CD4-positive, alpha-beta T cell treated with Interferon gamma for 1 hour (primary cell): ENCODE measurements around the gene EIF3I.
"Not testable (repeated sequence)": the region's sequence is repeated elsewhere in the genome, so short reads cannot be mapped to it uniquely, and the experiment has no call there.

Experiments used
- DNase-seq: peaks from one replicate; pipeline ENCODE4 v3.0.0-alpha.2; 2020

The EIF3I gene

DNA sequence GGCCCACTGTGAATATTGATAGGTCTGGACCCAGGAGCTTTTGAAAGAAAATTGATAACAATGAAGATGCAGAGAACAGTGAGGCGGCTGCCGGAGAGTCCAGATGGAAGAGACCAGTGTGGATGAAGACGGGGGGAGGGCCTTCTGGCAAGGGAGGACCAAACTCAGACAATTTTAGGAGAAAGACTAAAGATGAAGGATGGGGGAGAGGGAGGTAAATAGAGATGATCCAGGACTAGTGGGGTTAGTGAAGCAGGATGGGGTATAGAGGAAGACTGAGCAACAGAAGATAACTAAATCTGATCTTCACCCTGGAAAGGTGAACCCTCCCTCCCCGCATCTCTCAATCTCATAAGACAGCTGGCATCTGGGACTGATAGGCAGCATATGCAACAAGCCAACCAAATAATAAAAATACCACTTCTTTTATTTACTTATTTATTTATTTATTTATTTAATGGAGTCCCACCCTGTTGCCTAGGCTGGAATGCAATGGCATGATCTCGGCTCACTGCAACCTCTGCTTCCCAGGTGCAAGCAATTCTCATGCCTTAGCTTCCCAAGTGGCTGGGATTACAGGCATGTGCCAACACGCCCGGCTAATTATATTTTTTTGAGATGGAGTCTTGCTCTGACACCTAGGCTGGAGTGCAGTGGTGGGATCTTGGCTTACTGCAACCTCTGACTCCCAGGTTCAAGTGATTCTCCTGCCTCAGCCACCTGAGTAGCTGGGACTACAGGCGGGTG is 10.5 kb downstream of the EIF3I start:
- no peak for DNase-seq

GRCh38 chr1:32234792-32235191 is 12.6 kb downstream of the EIF3I start:
- no peak for DNase-seq

DNA sequence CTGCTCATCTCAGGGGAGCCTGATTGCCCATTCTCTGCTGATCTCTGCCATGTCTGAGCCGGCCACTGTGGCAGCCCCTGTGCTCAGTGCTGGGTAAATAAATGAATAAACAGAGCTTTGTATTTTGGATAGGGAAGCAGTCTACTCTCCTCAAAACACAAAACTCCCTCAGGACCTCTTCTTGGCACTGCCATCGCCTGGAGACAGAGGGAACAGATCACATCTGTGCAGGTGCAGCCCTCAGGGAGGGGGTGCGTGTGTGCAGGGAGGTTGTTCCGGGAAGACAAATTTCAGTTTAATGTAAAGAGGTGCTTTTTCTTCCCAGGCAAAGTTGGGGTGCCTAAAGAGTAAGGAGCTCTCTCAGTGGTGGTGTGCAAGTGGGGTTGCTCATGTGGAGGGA is 17.1 kb downstream of the EIF3I start:
- DNase-seq, result no peak

DNA sequence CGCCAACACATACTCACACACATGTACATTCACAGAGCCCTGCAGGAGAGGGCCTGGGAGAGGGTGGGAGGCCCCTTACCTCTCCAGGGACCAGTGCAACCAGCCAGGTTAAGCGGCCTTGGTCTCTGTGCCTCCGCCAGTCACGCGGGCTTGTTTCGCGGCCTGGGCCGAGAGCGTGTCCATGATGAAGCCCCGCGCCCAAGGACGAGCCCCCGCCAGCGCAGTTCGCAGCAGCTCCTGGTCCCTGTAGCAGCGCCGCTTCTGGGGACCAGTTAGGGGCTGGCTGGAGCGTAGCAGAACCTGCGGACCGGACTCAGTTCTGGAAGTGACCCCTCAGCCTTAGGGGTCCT is 17.6 kb downstream of the EIF3I start:
- no peak for DNase-seq

- DNase-seq, result peak; percentile 59
Measured at GRCh38 chr1:32240140-32240951, 18.1 kb downstream of the EIF3I start.

DNA sequence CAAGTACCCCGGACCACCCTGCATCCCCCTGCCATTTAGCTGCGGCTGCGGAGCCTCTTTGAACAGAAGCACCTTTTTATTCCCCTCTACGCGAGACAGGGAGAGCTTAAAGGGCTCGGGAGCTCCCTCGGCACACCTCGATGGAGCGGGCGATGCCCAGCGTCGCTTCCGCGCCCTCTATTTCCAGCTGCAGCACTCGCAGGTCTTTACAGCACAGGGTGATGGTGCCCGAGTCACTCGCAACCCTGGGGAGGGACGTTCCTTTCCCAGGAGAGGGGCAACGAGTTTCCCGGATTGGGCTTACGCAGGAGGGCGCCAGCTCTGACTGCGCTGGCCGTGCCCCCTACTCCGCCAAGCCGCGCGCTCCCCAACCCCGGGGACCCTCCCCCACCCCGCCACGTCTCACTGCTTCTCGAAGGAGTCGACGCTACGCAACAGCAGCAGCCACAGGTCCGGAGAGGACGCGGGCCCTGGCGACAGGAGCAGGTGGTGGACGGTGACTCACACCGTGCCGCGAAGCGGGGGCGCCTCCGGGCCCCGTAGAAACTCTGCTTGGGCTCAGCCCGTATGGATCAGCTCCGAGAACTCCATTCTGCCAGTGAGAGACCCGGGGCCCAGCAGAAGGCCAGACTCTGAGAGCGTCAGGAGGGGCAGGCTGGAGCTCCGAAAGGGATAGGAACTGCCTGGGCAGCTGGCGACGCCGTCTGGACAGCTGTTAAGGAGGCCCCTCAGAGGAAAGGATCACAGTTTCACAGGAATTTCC is 19.0 kb downstream of the EIF3I start:
- no peak for DNase-seq

- no peak for DNase-seq
Measured at GRCh38 chr1:32242341-32242851, 20.2 kb downstream of the EIF3I start.

DNA sequence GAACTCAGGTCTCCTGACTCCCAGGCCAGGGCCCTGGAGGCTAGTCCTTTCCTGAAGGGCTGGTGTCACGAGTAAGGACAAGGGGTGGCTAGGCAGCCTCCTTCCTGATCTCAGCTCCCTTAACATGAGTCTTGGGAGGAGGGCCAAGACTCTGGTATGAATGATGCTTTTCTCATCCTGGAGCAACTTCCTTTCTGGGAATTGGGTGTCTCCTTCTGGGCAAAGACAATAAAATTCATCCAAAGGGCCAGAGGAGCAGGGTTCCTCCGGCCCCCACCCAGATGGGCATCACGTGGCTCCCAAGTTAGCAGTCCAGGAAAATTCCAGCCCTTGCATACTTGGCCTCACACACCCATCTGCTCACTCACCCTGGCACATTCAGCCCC is 24.7 kb downstream of the EIF3I start, which contains the start of gene FAM167B:
Gene FAM167B, plus strand, starts transcription at position 335 of the 386 bp plus-strand sequence. CDS start 200 bp downstream, outside the sequence.
- no peak for DNase-seq

GRCh38 chr1:32247452-32247851 is 25.2 kb downstream of the EIF3I start:
- no peak for DNase-seq

DNA sequence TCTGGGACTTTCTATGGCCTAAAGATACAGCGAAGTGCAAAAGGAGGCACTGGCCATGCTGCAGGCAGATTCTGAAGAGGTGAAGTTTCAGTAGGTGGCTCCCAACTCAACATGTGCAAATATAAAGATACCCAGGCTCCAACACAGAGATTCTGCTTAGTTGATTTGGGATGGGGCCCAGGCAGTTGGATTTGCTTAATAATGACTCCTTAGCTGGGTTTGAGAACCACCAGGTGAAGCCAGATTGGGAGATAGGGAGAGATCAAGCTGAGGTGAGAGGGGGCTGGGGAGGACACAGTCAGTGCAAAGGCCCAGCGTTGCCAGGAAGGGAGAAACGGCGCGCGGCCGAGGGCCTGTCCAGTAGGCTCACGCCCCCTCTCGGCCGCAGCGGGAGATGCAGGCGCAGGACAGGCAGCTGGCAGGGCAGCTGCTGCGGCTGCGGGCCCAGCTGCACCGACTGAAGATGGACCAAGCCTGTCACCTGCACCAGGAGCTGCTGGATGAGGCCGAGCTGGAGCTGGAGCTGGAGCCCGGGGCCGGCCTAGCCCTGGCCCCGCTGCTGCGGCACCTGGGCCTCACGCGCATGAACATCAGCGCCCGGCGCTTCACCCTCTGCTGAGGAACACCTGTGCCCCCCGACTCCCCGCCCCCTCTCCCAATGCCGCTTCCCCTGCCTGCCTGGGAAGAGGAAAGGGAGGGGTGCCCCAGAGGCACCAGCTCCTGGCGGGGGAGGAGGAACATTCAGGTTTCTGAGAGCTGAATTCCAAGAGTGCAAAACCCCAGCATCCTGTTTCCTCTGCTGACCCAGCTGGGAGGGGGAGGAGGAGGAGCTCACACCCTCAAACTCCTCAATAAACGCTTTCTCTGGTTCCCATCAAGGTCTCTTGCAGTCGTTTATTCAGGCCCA is 26.0 kb downstream of the EIF3I start:
- DNase-seq, result peak; percentile 75

DNA sequence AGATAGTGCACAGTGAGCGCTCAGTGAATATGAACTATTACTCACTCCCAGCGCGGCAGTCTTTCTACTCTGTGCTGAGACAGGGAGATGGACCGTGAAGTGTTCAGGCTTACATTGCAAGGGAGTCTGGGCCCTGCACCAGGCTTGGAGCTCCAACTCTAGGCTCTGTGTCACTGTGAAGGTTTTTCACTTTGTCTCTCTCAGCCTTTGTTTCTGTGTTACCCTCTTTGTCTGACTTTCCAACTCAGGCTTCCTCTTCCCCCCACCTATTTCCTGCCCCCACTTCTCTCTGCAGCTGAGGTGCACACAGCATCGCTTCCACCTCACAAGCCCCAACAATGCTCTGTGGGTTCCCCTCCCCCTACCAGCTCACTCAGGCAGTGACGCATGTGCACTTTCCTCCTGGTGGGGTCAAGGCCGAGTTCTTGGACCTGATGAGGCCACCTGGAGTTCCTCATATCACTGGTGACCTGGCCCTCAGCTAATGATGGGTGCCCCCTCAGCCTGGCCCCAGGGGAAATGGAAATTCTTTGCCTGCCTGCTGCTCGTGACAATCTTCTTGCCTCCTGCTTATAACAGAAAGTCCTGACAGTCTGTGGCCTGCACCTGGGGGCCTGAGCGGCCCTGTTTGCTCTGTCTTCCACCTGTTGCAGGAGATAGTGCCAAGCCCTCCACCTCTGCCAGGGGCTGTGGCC is 27.8 kb downstream of the EIF3I start:
- DNase-seq, result peak; percentile 89

DNA sequence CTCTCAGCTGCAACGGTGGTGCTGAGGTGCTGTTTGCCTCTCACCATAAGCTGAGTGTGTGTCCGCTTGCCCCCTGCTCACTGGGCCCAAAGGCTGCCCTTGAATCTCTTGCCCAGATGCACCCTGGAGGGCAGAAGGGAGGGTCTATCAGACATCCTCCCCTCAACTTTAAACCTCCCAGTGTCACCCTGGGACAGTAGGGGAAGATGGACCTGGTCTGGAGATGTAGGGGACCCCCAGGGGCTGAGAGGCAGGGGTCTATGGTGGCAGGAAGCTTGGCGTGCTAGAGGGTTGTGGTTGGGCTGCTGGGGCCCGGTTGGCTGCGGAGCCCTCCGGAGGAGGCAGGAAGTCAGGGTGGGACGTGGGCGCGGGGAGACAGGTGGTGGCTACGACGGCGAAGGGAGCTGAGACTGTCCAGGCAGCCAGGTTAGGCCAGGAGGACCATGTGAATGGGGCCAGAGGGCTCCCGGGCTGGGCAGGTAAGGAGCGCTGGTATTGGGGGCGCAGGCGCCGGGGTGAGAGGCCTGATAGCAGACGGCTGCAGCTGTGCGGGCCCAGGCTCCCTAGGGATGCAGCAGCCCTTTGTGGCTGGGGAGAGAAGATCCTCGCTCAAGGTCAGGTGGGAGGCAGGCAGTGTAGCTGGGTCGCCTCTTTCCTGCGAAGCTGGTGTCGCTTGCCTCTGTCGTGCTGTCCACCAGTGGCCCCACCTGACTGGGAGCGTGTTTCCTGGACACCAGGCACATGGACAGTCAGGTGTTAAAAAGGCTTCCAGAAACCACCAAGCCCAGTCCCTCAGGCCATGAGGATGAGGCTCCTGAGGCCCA is 28.9 kb downstream of the EIF3I start, which contains the start of gene LCK:
Gene LCK, plus strand, starts transcription at position 373 of the 824 bp plus-strand sequence. CDS start 23,065 bp downstream, outside the sequence.
- DNase-seq, result peak; percentile 53

DNA sequence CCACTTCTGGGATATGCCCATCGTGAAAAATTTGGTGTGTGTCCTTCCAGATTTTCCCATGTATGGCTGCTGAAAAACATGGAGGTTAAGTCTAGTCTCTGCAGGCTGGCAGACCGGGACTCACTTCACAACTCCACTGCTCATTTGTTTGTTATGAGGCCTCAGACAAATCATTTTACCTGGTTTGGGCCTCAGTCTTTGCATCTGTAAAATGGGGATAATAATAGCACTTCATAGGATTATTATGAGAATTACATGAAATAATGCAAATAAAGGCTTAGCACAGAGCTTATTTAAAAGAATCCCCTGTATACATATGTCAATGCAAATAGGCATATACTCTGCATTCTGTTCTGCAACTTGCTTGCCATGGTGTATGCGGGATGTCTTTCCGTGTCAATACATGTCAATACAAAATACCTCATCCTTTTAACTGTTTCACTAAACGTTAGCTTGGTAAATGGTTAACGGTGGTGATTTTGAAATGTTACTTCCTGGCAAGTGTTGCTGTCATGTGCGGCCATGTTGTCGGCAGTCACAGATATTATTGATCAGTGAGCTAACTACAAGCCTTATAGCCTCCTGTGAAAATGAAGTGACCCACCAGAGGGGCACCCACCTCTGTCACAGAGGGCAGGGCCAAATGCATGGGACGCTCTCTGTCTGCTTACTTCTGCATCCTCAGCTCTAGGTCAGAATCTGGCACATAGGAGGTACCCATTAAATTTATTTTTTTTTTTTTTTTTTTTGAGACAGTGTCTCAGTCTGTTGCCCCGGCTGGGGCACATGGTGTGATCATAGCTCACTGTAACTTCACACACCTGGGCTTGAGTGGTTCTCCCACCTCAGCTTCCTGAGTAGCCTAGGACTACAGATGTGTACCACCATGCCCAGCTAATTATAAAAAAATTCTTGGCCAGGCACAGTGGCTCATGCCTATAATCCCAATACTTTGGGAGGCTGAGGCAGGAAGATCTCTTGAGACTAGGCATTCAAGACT is 33.2 kb downstream of the EIF3I start:
- DNase-seq, result no peak

GRCh38 chr1:32256473-32257226 is 34.4 kb downstream of the EIF3I start:
- DNase-seq, result no peak

- no peak for DNase-seq
Measured at GRCh38 chr1:32257227-32257508, 35.0 kb downstream of the EIF3I start.

DNA sequence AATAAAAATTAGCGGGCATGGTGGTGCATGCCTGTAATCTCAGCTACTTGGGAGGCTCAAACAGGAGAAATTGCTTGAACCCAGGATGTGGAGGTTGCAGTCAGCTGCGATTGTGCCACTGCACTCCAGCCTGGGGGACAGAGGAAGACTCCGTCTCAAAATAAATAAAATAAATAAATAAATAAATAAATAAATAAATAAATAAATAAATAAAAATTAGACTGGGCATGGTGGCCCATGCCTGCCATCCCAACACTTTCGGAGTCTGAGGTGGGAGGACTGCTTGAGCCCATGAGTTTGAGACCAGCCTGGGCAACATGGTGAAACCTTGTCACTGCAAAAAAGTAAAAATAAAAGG is 41.0 kb downstream of the EIF3I start:
- DNase-seq, result not testable (repeated sequence)

GRCh38 chr1:32263744-32264143 is 41.5 kb downstream of the EIF3I start:
- peak; percentile 18 for DNase-seq

DNA sequence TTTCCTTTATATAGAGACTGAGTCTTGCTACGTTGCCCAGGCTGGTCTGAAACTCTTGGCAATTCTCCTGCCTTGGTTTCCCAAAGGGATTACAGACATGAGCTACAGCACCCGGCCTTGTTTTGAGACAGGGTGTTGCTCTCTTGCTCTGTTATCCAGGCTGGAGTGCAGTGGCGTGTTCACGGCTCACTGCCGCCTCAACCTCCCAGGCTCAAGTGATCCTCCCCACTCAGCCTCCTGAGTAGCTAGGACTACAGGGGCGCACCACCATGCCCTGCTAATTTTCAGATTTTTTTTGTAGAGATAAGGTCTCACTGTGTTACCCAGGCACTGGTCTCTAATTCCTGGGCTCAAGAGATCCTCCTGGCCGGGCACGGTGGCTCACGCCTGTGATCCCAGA is 43.6 kb downstream of the EIF3I start:
- no peak for DNase-seq
